Measurements from ENCODE around the gene ADAMTSL2.
A peak's percentile ranks its signal among the peaks of the same experiment; 100 is the strongest.

Gene ADAMTSL2

GRCh38 chr9:133608889-133609288 lies 74.4 kb downstream of the ADAMTSL2 start:
- Mint-ChIP-seq H3K27ac (no peak overlapping the region), H3K4me3 (no peak overlapping the region), H3K9me3 (no peaks in the 10 kb centered on the region), H3K36me3 (ENCODE audit: low read depth) (no peaks in the 10 kb centered on the region), H3K27me3 (peaks cover 60% of the 10 kb centered on the region), H3K4me1 (ENCODE audit: low read depth) (peaks cover 8% of the 10 kb centered on the region)

- H3K27me3 Mint-ChIP-seq, result peaks cover 56% of the 10 kb centered on the region
- H3K36me3 Mint-ChIP-seq (ENCODE audit: low read depth), result no peaks in the 10 kb centered on the region
These were observed 75.0 kb downstream of the ADAMTSL2 start, which contains the start of gene FAM163B for GRCh38 chr9:133609311-133610098. Gene FAM163B, minus strand, starts transcription at chr9:133609389. Its CDS starts 29,166 bp downstream, at chr9:133580223.

GRCh38 chr9:133610845-133611244 lies 76.3 kb downstream of the ADAMTSL2 start:
- H3K9me3 Mint-ChIP-seq, result no peaks in the 10 kb centered on the region
- H3K27me3 Mint-ChIP-seq, result peaks cover 56% of the 10 kb centered on the region
- H3K4me3 Mint-ChIP-seq, result no peak overlapping the region
- H3K27ac Mint-ChIP-seq, result no peak overlapping the region
- H3K36me3 Mint-ChIP-seq (ENCODE audit: low read depth), result no peaks in the 10 kb centered on the region
- no peaks in the 10 kb centered on the region for H3K4me1 Mint-ChIP-seq (ENCODE audit: low read depth)

More at GRCh38 chr9:133609311-133610098, 75.0 kb downstream of the ADAMTSL2 start, which contains the start of gene FAM163B:
- Mint-ChIP-seq H3K9me3 (no peaks in the 10 kb centered on the region), H3K27ac (no peak within 1 kb of the TSS), H3K4me1 (ENCODE audit: low read depth) (peaks cover 4% of the 10 kb centered on the region), H3K4me3 (no peak within 1 kb of the TSS)

- H3K36me3 Mint-ChIP-seq (ENCODE audit: low read depth), result no peaks in the 10 kb centered on the region
- peaks cover 46% of the 10 kb centered on the region for H3K27me3 Mint-ChIP-seq
- no peak overlapping the region for H3K4me3 Mint-ChIP-seq
- H3K4me1 Mint-ChIP-seq (ENCODE audit: low read depth), result no peaks in the 10 kb centered on the region
- H3K9me3 Mint-ChIP-seq, result no peaks in the 10 kb centered on the region
- H3K27ac Mint-ChIP-seq, result no peak overlapping the region
These were observed 77.5 kb downstream of the ADAMTSL2 start for GRCh38 chr9:133612051-133612450.

- no peaks in the 10 kb centered on the region for H3K9me3 Mint-ChIP-seq
- H3K4me3 Mint-ChIP-seq, result no peak overlapping the region
- no peaks in the 10 kb centered on the region for H3K36me3 Mint-ChIP-seq (ENCODE audit: low read depth)
- peaks cover 39% of the 10 kb centered on the region for H3K27me3 Mint-ChIP-seq
- H3K27ac Mint-ChIP-seq, result no peak overlapping the region
- H3K4me1 Mint-ChIP-seq (ENCODE audit: low read depth), result no peaks in the 10 kb centered on the region
These were observed 78.3 kb downstream of the ADAMTSL2 start for GRCh38 chr9:133612816-133613215.

GRCh38 chr9:133613432-133613831 lies 78.9 kb downstream of the ADAMTSL2 start:
- Mint-ChIP-seq H3K4me1 (ENCODE audit: low read depth) (no peaks in the 10 kb centered on the region), H3K36me3 (ENCODE audit: low read depth) (no peaks in the 10 kb centered on the region), H3K27ac (no peak overlapping the region), H3K9me3 (no peaks in the 10 kb centered on the region), H3K27me3 (peaks cover 33% of the 10 kb centered on the region), H3K4me3 (no peak overlapping the region)

GRCh38 chr9:133614056-133614455 lies 79.6 kb downstream of the ADAMTSL2 start:
- no peaks in the 10 kb centered on the region for H3K36me3 Mint-ChIP-seq (ENCODE audit: low read depth)
- H3K27ac Mint-ChIP-seq, result no peak overlapping the region
- no peaks in the 10 kb centered on the region for H3K9me3 Mint-ChIP-seq
- H3K27me3 Mint-ChIP-seq, result peaks cover 31% of the 10 kb centered on the region
- H3K4me3 Mint-ChIP-seq, result no peak overlapping the region
- H3K4me1 Mint-ChIP-seq (ENCODE audit: low read depth), result no peaks in the 10 kb centered on the region

- Mint-ChIP-seq H3K4me1 (ENCODE audit: low read depth) (peaks cover 5% of the 10 kb centered on the region), H3K27me3 (peaks cover 28% of the 10 kb centered on the region), H3K27ac (no peak overlapping the region), H3K4me3 (no peak overlapping the region), H3K9me3 (no peaks in the 10 kb centered on the region), H3K36me3 (ENCODE audit: low read depth) (no peaks in the 10 kb centered on the region)
These were observed 80.2 kb downstream of the ADAMTSL2 start for GRCh38 chr9:133614678-133615077.

- no peaks in the 10 kb centered on the region for H3K36me3 Mint-ChIP-seq (ENCODE audit: low read depth)
- H3K27ac Mint-ChIP-seq, result no peak overlapping the region
- H3K4me1 Mint-ChIP-seq (ENCODE audit: low read depth), result peaks cover 10% of the 10 kb centered on the region
- H3K9me3 Mint-ChIP-seq, result no peaks in the 10 kb centered on the region
- H3K4me3 Mint-ChIP-seq, result no peak overlapping the region
- H3K27me3 Mint-ChIP-seq, result peaks cover 24% of the 10 kb centered on the region
These were observed 80.7 kb downstream of the ADAMTSL2 start for GRCh38 chr9:133615186-133615585.

- Mint-ChIP-seq H3K27ac (no peak overlapping the region), H3K9me3 (no peaks in the 10 kb centered on the region), H3K4me1 (ENCODE audit: low read depth) (peaks cover 13% of the 10 kb centered on the region), H3K27me3 (peaks cover 19% of the 10 kb centered on the region), H3K36me3 (ENCODE audit: low read depth) (no peaks in the 10 kb centered on the region), H3K4me3 (no peak overlapping the region)
These were observed 81.2 kb downstream of the ADAMTSL2 start for GRCh38 chr9:133615606-133616188.

- Mint-ChIP-seq H3K27me3 (peaks cover 8% of the 10 kb centered on the region), H3K27ac (no peak overlapping the region)
These were observed 82.3 kb downstream of the ADAMTSL2 start for GRCh38 chr9:133616643-133617405.

GRCh38 chr9:133618726-133619125 lies 84.2 kb downstream of the ADAMTSL2 start:
- Mint-ChIP-seq H3K9me3 (no peaks in the 10 kb centered on the region), H3K36me3 (ENCODE audit: low read depth) (no peaks in the 10 kb centered on the region), H3K27ac (no peak overlapping the region), H3K4me3 (no peak overlapping the region), H3K27me3 (peaks cover 6% of the 10 kb centered on the region), H3K4me1 (ENCODE audit: low read depth) (peaks cover 32% of the 10 kb centered on the region)

More at GRCh38 chr9:133616643-133617405, 82.3 kb downstream of the ADAMTSL2 start:
- no peaks in the 10 kb centered on the region for H3K9me3 Mint-ChIP-seq
- no peak overlapping the region for H3K4me3 Mint-ChIP-seq
- H3K4me1 Mint-ChIP-seq (ENCODE audit: low read depth), result peaks cover 25% of the 10 kb centered on the region
- no peaks in the 10 kb centered on the region for H3K36me3 Mint-ChIP-seq (ENCODE audit: low read depth)

- Mint-ChIP-seq H3K4me1 (ENCODE audit: low read depth) (peaks cover 32% of the 10 kb centered on the region), H3K36me3 (ENCODE audit: low read depth) (no peaks in the 10 kb centered on the region), H3K9me3 (peaks cover 2% of the 10 kb centered on the region), H3K4me3 (peak overlapping the region; percentile 47), H3K27me3 (peaks cover 6% of the 10 kb centered on the region), H3K27ac (peak overlapping the region; percentile 17)
These were observed 85.3 kb downstream of the ADAMTSL2 start for GRCh38 chr9:133619791-133620190.

GRCh38 chr9:133621725-133622267 lies 87.3 kb downstream of the ADAMTSL2 start:
- H3K27ac Mint-ChIP-seq, result no peak overlapping the region
- no peaks in the 10 kb centered on the region for H3K36me3 Mint-ChIP-seq (ENCODE audit: low read depth)
- peaks cover 6% of the 10 kb centered on the region for H3K27me3 Mint-ChIP-seq
- peaks cover 32% of the 10 kb centered on the region for H3K4me1 Mint-ChIP-seq (ENCODE audit: low read depth)
- peaks cover 13% of the 10 kb centered on the region for H3K9me3 Mint-ChIP-seq
- no peak overlapping the region for H3K4me3 Mint-ChIP-seq

GRCh38 chr9:133622555-133622954 lies 88.1 kb downstream of the ADAMTSL2 start:
- H3K27ac Mint-ChIP-seq, result no peak overlapping the region
- peaks cover 32% of the 10 kb centered on the region for H3K4me1 Mint-ChIP-seq (ENCODE audit: low read depth)
- H3K4me3 Mint-ChIP-seq, result no peak overlapping the region

More at GRCh38 chr9:133622555-133622954, 88.1 kb downstream of the ADAMTSL2 start:
- peaks cover 6% of the 10 kb centered on the region for H3K27me3 Mint-ChIP-seq
- no peaks in the 10 kb centered on the region for H3K36me3 Mint-ChIP-seq (ENCODE audit: low read depth)
- peaks cover 19% of the 10 kb centered on the region for H3K9me3 Mint-ChIP-seq

Data from stimulated activated naive CD8-positive, alpha-beta T cell treated with anti-CD3 and anti-CD28 coated beads, Interleukin-15, Interleukin-2, amounts not matched to agents 100 ng/mL and 50 ng/mL, for 24 hours (primary cell).